GM23248 (cell line): ENCODE data around the gene BNIP3.

Experiments
- EZH2 ChIP-seq: fragments of 200-600 bp; sonication (generic); IDR thresholded peaks from 2 replicates; pipeline ENCODE4 v1.6.1; 2018; ENCODE audit warnings: antibody characterized with exemption, mild to moderate bottlenecking; ENCODE audit not compliant: insufficient read depth, poor library complexity, severe bottlenecking
- EZH2phosphoT487 ChIP-seq: fragments of 200-600 bp; sonication (generic); IDR thresholded peaks from 2 replicates; pipeline ENCODE4 v1.6.1; 2018; ENCODE audit warnings: antibody characterized with exemption, moderate library complexity, mild to moderate bottlenecking, low read depth; ENCODE audit not compliant: insufficient read depth

- TF ChIP-seq EZH2 (no peak), EZH2phosphoT487 (no peak)
Measured at GRCh38 chr10:132016514-132016913, 34.8 kb upstream of the BNIP3 start.
